SK-N-SH (cell line): ENCODE measurements around the gene CA10. TPM values are rescaled to one million over a fixed set of nuclear protein-coding genes. Genes with fewer than 3 reads are reported as not detected.

Experiments used
- CTCF ChIA-PET: fragments of 300-600, 350-600 bp; formaldehyde crosslinking; extraction: SDS; loops from one replicate; lab custom pipeline; 2021; lab: Yijun Ruan, JAX
- POLR2A ChIA-PET: fragments of 350-600 bp; sonication (Branson Sonifier 250); formaldehyde crosslinking; extraction: SDS; loops from one replicate; lab custom pipeline; 2020; ENCODE audit warnings: antibody characterized with exemption, inconsistent platforms; lab: Yijun Ruan, JAX
- DNase-seq: peaks from one replicate; pipeline ENCODE4 v3.0.0; 2012
- H2AFZ ChIP-seq: fragments of 200-600 bp; sonication (generic); 2 replicates; pipeline ENCODE4 v1.8.1; 2016; ENCODE audit warnings: antibody characterized with exemption, mild to moderate bottlenecking, low read depth
- H3F3A ChIP-seq: fragments of 200-600 bp; sonication (generic); replicated peaks from 2 replicates; pipeline ENCODE3; 2016; ENCODE audit warnings: antibody characterized with exemption, mild to moderate bottlenecking; ENCODE audit not compliant: insufficient read depth
- H3K27ac ChIP-seq, 2 experiments: fragments of 200-500 bp in 1 of 2; fragments of 200-600 bp in 1 of 2; sonication (Bioruptor generic) in 1 of 2; sonication (generic), shearing (Covaris generic) in 1 of 2; 2 replicates each; pipeline versions ENCODE4 v1.5.1 to v1.6.1; 2014 to 2016; ENCODE audit warnings: low read depth in 2 of 2, inconsistent platforms in 1 of 2, low read length in 1 of 2, mild to moderate bottlenecking in 1 of 2, mixed read lengths in 1 of 2
- H3K27me3 ChIP-seq: fragments of 200-600 bp; sonication (generic), shearing (Covaris generic); 2 replicates; pipeline ENCODE4 v1.6.1; 2016; ENCODE audit warnings: mixed run types; ENCODE audit not compliant: insufficient read depth
- H3K36me3 ChIP-seq, 2 experiments: fragments of 200-500 bp in 1 of 2; fragments of 200-600 bp in 1 of 2; sonication (Bioruptor generic) in 1 of 2; sonication (generic) in 1 of 2; replicated peaks in 1 of 2; 2 replicates each; pipeline versions ENCODE3 to v1.5.1; 2014 to 2016; ENCODE audit warnings: low read length in 1 of 2, mild to moderate bottlenecking in 1 of 2; ENCODE audit not compliant: insufficient read depth in 2 of 2, control insufficient read depth in 1 of 2
- H3K4me1 ChIP-seq, 2 experiments: fragments of 200-500 bp in 1 of 2; fragments of 200-600 bp in 1 of 2; sonication (Bioruptor generic) in 1 of 2; sonication (generic), shearing (Covaris generic) in 1 of 2; 2 replicates each; pipeline versions ENCODE4 v1.5.1 to v1.6.1; 2014 to 2016; ENCODE audit warnings: low read depth in 1 of 2, low read length in 1 of 2, mixed run types in 1 of 2; ENCODE audit not compliant: insufficient read depth in 2 of 2, control insufficient read depth in 1 of 2
- H3K4me2 ChIP-seq: fragments of 200-600 bp; sonication (generic), shearing (Covaris generic); 2 replicates; pipeline ENCODE4 v1.6.1; 2017; ENCODE audit warnings: mixed run types
- H3K4me3 ChIP-seq, 2 experiments: fragments of 200-500 bp in 1 of 2; fragments of 200-600 bp in 1 of 2; sonication (Bioruptor generic) in 1 of 2; sonication (generic), shearing (Covaris generic) in 1 of 2; 2 replicates each; pipeline versions ENCODE4 v1.5.1 to v1.8.1; 2014 to 2016; ENCODE audit warnings: low read depth in 2 of 2, inconsistent platforms in 1 of 2, low read length in 1 of 2, mild to moderate bottlenecking in 1 of 2, mixed read lengths in 1 of 2, moderate library complexity in 1 of 2
- H3K79me2 ChIP-seq: fragments of 200-600 bp; sonication (generic); 2 replicates; pipeline ENCODE4 v1.8.1; 2017; ENCODE audit warnings: mild to moderate bottlenecking; ENCODE audit not compliant: insufficient read depth
- H3K9ac ChIP-seq: fragments of 200-600 bp; sonication (generic); 2 replicates; pipeline ENCODE4 v1.6.1; 2017; ENCODE audit warnings: mixed run types
- H3K9me2 ChIP-seq: fragments of 200-600 bp; sonication (generic); 2 replicates; pipeline ENCODE4 v1.6.1; 2017; ENCODE audit warnings: mixed run types
- H3K9me3 ChIP-seq: fragments of 200-600 bp; sonication (generic); 2 replicates; pipeline ENCODE4 v1.6.1; 2017; ENCODE audit warnings: mixed run types, mild to moderate bottlenecking, moderate library complexity
- H4K20me1 ChIP-seq: fragments of 200-600 bp; sonication (generic); 2 replicates; pipeline ENCODE4 v1.6.1; 2017; ENCODE audit warnings: mild to moderate bottlenecking, mixed run types; ENCODE audit not compliant: insufficient read depth
- ELF1 ChIP-seq: IDR thresholded peaks from 2 replicates; pipeline ENCODE4 v1.4.0; 2012
- EP300 ChIP-seq, 2 experiments: IDR thresholded peaks; 2 replicates each; pipeline versions ENCODE4 v1.4.0 to v1.6.1; 2012; ENCODE audit warnings: borderline replicate concordance in 1 of 2, low read depth in 1 of 2, low read length in 1 of 2
- EZH2phosphoT487 ChIP-seq: fragments of 200-600 bp; sonication (generic); IDR thresholded peaks from 2 replicates; pipeline ENCODE4 v1.6.1; 2017; ENCODE audit warnings: low read depth, mixed run types, mild to moderate bottlenecking, antibody characterized with exemption, moderate library complexity, borderline replicate concordance
- FOSL2 ChIP-seq: IDR thresholded peaks from 2 replicates; pipeline ENCODE4 v1.4.0; 2012; ENCODE audit warnings: low read depth, mild to moderate bottlenecking, moderate library complexity, borderline replicate concordance
- FOXM1 ChIP-seq: IDR thresholded peaks from 2 replicates; pipeline ENCODE4 v1.4.0; 2012; ENCODE audit warnings: low read depth, mild to moderate bottlenecking
- GABPA ChIP-seq: IDR thresholded peaks from 2 replicates; pipeline ENCODE4 v1.4.0; 2012; ENCODE audit warnings: low read depth, mild to moderate bottlenecking
- MEF2A ChIP-seq: IDR thresholded peaks from 2 replicates; pipeline ENCODE4 v1.4.0; 2012; ENCODE audit warnings: low read depth, borderline replicate concordance
- MXI1 ChIP-seq: IDR thresholded peaks from 2 replicates; pipeline ENCODE4 v1.6.1; 2012; ENCODE audit warnings: mild to moderate bottlenecking, low read depth, low read length, improper control_type of control experiment
- NFIC ChIP-seq: IDR thresholded peaks from 2 replicates; pipeline ENCODE4 v1.4.0; 2012; ENCODE audit warnings: borderline replicate concordance
- POLR2AphosphoS5 ChIP-seq: IDR thresholded peaks from 2 replicates; pipeline ENCODE4 v1.6.1; 2012; ENCODE audit warnings: low read depth, low read length
- RAD21 ChIP-seq: IDR thresholded peaks from 2 replicates; pipeline ENCODE4 v1.6.1; 2012; ENCODE audit warnings: mild to moderate bottlenecking, low read length
- SIN3A ChIP-seq: IDR thresholded peaks from 2 replicates; pipeline ENCODE4 v1.6.1; 2012; ENCODE audit warnings: low read depth, mild to moderate bottlenecking, low read length, moderate library complexity, borderline replicate concordance
- SMC3 ChIP-seq: IDR thresholded peaks from 2 replicates; pipeline ENCODE4 v1.6.1; 2012; ENCODE audit warnings: low read depth, low read length, improper control_type of control experiment
- TEAD4 ChIP-seq: IDR thresholded peaks from 2 replicates; pipeline ENCODE4 v1.4.0; 2012; ENCODE audit warnings: mild to moderate bottlenecking, borderline replicate concordance; ENCODE audit not compliant: insufficient read depth
- USF2 ChIP-seq: fragments of 150-350 bp; IDR thresholded peaks from 2 replicates; pipeline ENCODE4 v1.6.1; 2017; ENCODE audit warnings: antibody characterized with exemption, low read length, low read depth, borderline replicate concordance
- YY1 ChIP-seq: IDR thresholded peaks from 2 replicates; pipeline ENCODE4 v1.4.0; 2012; ENCODE audit warnings: low read depth, mild to moderate bottlenecking
- whole genome bisulfite sequencing: methylation state at CpG from one replicate; pipeline ENCODE4 v1.1.6; 2017; ENCODE audit warnings: low lambda C conversion rate; 5-methylcytosine and 5-hydroxymethylcytosine counted together
- polyA plus RNA-seq, 3 experiments: library from polyadenylated mRNA; depleted of rRNA; stranded (reverse); fragments of >200 nt; gene quantifications; 2 replicates each; pipeline ENCODE4 v1.2.3, GENCODE V29; 2012
- TF ChIP-seq, protein P1 (sequence below): fragments of 200-600 bp; sonication (generic); IDR thresholded peaks from 2 replicates; pipeline ENCODE4 v1.6.1; 2017; ENCODE audit warnings: antibody characterized with exemption, mild to moderate bottlenecking, moderate library complexity
- TF ChIP-seq, protein P2 (sequence below): IDR thresholded peaks from 2 replicates; pipeline ENCODE4 v1.6.1; 2012; ENCODE audit warnings: mild to moderate bottlenecking, low read depth, low read length, moderate library complexity
- TF ChIP-seq, protein P3 (sequence below): IDR thresholded peaks from 2 replicates; pipeline ENCODE4 v1.4.0; 2012; ENCODE audit warnings: low read depth, borderline replicate concordance

Gene CA10
- polyA plus RNA-seq, 1 of the 3 experiments (the other 2 are of a cell fraction), result not detected

- TF ChIP-seq, protein P1, sequence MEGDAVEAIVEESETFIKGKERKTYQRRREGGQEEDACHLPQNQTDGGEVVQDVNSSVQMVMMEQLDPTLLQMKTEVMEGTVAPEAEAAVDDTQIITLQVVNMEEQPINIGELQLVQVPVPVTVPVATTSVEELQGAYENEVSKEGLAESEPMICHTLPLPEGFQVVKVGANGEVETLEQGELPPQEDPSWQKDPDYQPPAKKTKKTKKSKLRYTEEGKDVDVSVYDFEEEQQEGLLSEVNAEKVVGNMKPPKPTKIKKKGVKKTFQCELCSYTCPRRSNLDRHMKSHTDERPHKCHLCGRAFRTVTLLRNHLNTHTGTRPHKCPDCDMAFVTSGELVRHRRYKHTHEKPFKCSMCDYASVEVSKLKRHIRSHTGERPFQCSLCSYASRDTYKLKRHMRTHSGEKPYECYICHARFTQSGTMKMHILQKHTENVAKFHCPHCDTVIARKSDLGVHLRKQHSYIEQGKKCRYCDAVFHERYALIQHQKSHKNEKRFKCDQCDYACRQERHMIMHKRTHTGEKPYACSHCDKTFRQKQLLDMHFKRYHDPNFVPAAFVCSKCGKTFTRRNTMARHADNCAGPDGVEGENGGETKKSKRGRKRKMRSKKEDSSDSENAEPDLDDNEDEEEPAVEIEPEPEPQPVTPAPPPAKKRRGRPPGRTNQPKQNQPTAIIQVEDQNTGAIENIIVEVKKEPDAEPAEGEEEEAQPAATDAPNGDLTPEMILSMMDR, result no peak
- TF ChIP-seq GABPA (no peak), EP300 (IDR thresholded peaks at IDR 0.05; ENCODE audit: borderline replicate concordance in 1 of 2, low read depth in 1 of 2, low read length in 1 of 2) (no peak), EZH2phosphoT487 (no peak), NFIC (no peak), SMC3 (no peak)
- TF ChIP-seq, all 33 proteins: peak for 0
These were observed 490.8 kb downstream of the CA10 start (continued) for GRCh38 chr17:51667706-51668083.

GRCh38 chr17:51666971-51667705 lies 491.4 kb downstream of the CA10 start:
- no peaks in the 10 kb centered on the region for H4K20me1 ChIP-seq
- CTCF ChIA-PET, result interaction anchor here (1.3 kb wide), 1 partner anchor 368 kb away, joined by 3 read pairs; no protein-coding TSS in a partner anchor
- 18% methylated on average over 1 of the region's 1 CpG for WGBS
- H3K27me3 ChIP-seq, result no peaks in the 10 kb centered on the region
- no peak overlapping the region for H3K9ac ChIP-seq
- H3K4me1 ChIP-seq, result no peaks in the 10 kb centered on the region
- no peak overlapping the region for H3K4me2 ChIP-seq
- TF ChIP-seq FOSL2 (no peak), GABPA (no peak), SIN3A (no peak), EZH2phosphoT487 (no peak), SMC3 (no peak), YY1 (no peak), TEAD4 (no peak), USF2 (no peak), FOXM1 (no peak), POLR2AphosphoS5 (no peak), MEF2A (no peak), RAD21 (no peak), ELF1 (no peak), MXI1 (no peak), NFIC (no peak)
- TF ChIP-seq, protein P2, sequence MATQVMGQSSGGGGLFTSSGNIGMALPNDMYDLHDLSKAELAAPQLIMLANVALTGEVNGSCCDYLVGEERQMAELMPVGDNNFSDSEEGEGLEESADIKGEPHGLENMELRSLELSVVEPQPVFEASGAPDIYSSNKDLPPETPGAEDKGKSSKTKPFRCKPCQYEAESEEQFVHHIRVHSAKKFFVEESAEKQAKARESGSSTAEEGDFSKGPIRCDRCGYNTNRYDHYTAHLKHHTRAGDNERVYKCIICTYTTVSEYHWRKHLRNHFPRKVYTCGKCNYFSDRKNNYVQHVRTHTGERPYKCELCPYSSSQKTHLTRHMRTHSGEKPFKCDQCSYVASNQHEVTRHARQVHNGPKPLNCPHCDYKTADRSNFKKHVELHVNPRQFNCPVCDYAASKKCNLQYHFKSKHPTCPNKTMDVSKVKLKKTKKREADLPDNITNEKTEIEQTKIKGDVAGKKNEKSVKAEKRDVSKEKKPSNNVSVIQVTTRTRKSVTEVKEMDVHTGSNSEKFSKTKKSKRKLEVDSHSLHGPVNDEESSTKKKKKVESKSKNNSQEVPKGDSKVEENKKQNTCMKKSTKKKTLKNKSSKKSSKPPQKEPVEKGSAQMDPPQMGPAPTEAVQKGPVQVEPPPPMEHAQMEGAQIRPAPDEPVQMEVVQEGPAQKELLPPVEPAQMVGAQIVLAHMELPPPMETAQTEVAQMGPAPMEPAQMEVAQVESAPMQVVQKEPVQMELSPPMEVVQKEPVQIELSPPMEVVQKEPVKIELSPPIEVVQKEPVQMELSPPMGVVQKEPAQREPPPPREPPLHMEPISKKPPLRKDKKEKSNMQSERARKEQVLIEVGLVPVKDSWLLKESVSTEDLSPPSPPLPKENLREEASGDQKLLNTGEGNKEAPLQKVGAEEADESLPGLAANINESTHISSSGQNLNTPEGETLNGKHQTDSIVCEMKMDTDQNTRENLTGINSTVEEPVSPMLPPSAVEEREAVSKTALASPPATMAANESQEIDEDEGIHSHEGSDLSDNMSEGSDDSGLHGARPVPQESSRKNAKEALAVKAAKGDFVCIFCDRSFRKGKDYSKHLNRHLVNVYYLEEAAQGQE, result no peak
- TF ChIP-seq, protein P3, sequence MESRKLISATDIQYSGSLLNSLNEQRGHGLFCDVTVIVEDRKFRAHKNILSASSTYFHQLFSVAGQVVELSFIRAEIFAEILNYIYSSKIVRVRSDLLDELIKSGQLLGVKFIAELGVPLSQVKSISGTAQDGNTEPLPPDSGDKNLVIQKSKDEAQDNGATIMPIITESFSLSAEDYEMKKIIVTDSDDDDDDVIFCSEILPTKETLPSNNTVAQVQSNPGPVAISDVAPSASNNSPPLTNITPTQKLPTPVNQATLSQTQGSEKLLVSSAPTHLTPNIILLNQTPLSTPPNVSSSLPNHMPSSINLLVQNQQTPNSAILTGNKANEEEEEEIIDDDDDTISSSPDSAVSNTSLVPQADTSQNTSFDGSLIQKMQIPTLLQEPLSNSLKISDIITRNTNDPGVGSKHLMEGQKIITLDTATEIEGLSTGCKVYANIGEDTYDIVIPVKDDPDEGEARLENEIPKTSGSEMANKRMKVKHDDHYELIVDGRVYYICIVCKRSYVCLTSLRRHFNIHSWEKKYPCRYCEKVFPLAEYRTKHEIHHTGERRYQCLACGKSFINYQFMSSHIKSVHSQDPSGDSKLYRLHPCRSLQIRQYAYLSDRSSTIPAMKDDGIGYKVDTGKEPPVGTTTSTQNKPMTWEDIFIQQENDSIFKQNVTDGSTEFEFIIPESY, result no peak
- TF ChIP-seq, protein P1, result no peak
- TF ChIP-seq, all 33 proteins: peak for 0
- Histone ChIP-seq H3K79me2 (no peaks in the 10 kb centered on the region), H3K36me3 (no peaks in the 10 kb centered on the region), H3K9me2 (no peaks in the 10 kb centered on the region), H3F3A (no peaks in the 10 kb centered on the region), H3K4me3 (no peak overlapping the region), H3K9me3 (no peaks in the 10 kb centered on the region), H3K27ac (no peak overlapping the region), H2AFZ (no peak overlapping the region)
- DNase-seq, result no peak
- POLR2A ChIA-PET, result no interaction called here
